Measurements from ENCODE around the gene IQGAP2. TPM values are rescaled to one million over a fixed set of nuclear protein-coding genes. Genes with fewer than 3 reads are reported as not detected.
A peak's percentile ranks its signal among the peaks of the same experiment; 100 is the strongest.

Gene IQGAP2
- total and polyA plus RNA-seq, 9 of the 15 experiments (the other 6 are each of a cell fraction or from before 2014, with no cell fraction given) = 8.7 to 23.2 (median 17.4) TPM

DNA sequence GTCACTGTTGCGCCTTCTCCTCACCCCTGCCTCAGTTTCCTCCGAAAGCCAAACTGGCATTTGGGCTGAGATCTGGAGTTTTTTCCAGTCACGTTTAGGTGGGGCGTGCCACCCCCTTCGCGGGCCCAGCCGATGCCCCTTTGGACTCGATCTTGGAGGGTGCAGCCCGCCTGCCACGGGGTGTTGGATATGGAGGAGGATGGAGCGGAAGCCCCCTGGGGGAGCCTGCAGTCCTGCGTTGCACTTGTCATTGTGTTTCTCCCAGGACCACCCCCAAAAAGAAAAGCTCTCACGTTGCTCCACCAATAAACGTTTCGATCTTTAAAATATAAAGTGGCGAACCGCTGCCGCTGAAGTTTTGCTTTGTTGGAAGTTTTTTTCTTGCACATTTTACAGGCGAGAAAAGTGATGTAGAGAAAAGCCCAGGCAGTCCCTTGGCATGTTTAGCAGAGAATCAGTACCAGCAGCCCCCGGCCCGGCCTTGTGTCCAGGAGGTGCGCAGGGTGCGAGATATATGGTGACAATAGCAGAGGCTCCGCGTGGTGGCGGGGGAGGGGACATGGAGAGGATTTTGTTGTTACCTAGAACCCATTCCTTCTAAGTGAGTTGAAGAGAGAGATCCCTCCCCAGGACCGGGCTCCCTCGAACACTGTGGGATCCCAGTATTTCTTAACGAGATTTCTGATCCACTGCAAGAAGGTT, 313.5 kb downstream of the IQGAP2 start:
- peak overlapping the region; percentile 77 for H3K4me2 ChIP-seq (ENCODE audit: insufficient read depth, low read length)
- peak overlapping the region; percentile 83 for H3K27ac ChIP-seq (ENCODE audit: extremely low read depth, low read depth, low read length)
- no peaks in the 10 kb centered on the region for H3K9me1 ChIP-seq (ENCODE audit: control insufficient read depth, insufficient read depth, low read length)
- H3K9me3 ChIP-seq (replicated peaks; ENCODE audit: control insufficient read depth, insufficient read depth, low read depth, low read length) = no peaks in the 10 kb centered on the region
- in situ Hi-C loops (cut with MboI) = no loop called here
- FAIRE-seq (peak; percentile 63), DNase-seq (ENCODE audit: extremely low read depth in 1 of 4, low spot score in 3 of 4) (peak; percentile 44 to 77 (median 56)), ATAC-seq (peak; percentile 72)
- H3K79me2 ChIP-seq (ENCODE audit: control insufficient read depth, insufficient read depth, low read length) = peaks cover 44% of the 10 kb centered on the region
- H3K4me3 ChIP-seq = peak overlapping the region; percentile 92
- no peaks in the 10 kb centered on the region for H3K27me3 ChIP-seq (ENCODE audit: control insufficient read depth in 2 of 2, insufficient read depth in 2 of 2, low read length in 2 of 2)
- H4K20me1 ChIP-seq (replicated peaks; ENCODE audit: control insufficient read depth, insufficient read depth, low read length) = no peaks in the 10 kb centered on the region
- 1% methylated on average over 29 of the region's 29 CpGs for WGBS (ENCODE audit: insufficient coverage, low coverage, missing lambda C conversion rate)
- POLR2A ChIA-PET = interaction anchor here (0.8 to 2.7 kb wide), 3 partner anchors 11 to 23 kb away, joined by 5 to 12 read pairs (median 5); no protein-coding TSS in a partner anchor
- CTCF ChIA-PET (ENCODE audit: low intra/inter-chr PET ratio) = interaction anchor here (0.6 to 2.3 kb wide), 2 partner anchors 17 to 58 kb away, joined by 3 to 12 read pairs; no protein-coding TSS in a partner anchor
- intact Hi-C loops (cut with micrococcal nuclease) = loop anchor here (1.0 to 2.0 kb wide), 2 partner anchors 58 to 116 kb away; no protein-coding TSS in a partner anchor
- H3K9ac ChIP-seq (ENCODE audit: insufficient read depth in 1 of 2, low read depth in 2 of 2, low read length in 2 of 2) = peak overlapping the region; percentile 81 to 98
- peaks cover 15 to 18% of the 10 kb centered on the region in 2 experiments; a peak in 4 of 5 replicates for H3K4me1 ChIP-seq (replicated peaks in 1 of 2; ENCODE audit: control insufficient read depth in 2 of 2, insufficient read depth in 2 of 2, low read length in 2 of 2)
- no peaks in the 10 kb centered on the region for H3K36me3 ChIP-seq (ENCODE audit: control insufficient read depth, insufficient read depth, low read length)
- peak overlapping the region; percentile 97 for H2AFZ ChIP-seq (ENCODE audit: low read depth, low read length)
- BruUV-seq (replicated peaks) = TSS peak; percentile 38
- TF ChIP-seq, protein P1, sequence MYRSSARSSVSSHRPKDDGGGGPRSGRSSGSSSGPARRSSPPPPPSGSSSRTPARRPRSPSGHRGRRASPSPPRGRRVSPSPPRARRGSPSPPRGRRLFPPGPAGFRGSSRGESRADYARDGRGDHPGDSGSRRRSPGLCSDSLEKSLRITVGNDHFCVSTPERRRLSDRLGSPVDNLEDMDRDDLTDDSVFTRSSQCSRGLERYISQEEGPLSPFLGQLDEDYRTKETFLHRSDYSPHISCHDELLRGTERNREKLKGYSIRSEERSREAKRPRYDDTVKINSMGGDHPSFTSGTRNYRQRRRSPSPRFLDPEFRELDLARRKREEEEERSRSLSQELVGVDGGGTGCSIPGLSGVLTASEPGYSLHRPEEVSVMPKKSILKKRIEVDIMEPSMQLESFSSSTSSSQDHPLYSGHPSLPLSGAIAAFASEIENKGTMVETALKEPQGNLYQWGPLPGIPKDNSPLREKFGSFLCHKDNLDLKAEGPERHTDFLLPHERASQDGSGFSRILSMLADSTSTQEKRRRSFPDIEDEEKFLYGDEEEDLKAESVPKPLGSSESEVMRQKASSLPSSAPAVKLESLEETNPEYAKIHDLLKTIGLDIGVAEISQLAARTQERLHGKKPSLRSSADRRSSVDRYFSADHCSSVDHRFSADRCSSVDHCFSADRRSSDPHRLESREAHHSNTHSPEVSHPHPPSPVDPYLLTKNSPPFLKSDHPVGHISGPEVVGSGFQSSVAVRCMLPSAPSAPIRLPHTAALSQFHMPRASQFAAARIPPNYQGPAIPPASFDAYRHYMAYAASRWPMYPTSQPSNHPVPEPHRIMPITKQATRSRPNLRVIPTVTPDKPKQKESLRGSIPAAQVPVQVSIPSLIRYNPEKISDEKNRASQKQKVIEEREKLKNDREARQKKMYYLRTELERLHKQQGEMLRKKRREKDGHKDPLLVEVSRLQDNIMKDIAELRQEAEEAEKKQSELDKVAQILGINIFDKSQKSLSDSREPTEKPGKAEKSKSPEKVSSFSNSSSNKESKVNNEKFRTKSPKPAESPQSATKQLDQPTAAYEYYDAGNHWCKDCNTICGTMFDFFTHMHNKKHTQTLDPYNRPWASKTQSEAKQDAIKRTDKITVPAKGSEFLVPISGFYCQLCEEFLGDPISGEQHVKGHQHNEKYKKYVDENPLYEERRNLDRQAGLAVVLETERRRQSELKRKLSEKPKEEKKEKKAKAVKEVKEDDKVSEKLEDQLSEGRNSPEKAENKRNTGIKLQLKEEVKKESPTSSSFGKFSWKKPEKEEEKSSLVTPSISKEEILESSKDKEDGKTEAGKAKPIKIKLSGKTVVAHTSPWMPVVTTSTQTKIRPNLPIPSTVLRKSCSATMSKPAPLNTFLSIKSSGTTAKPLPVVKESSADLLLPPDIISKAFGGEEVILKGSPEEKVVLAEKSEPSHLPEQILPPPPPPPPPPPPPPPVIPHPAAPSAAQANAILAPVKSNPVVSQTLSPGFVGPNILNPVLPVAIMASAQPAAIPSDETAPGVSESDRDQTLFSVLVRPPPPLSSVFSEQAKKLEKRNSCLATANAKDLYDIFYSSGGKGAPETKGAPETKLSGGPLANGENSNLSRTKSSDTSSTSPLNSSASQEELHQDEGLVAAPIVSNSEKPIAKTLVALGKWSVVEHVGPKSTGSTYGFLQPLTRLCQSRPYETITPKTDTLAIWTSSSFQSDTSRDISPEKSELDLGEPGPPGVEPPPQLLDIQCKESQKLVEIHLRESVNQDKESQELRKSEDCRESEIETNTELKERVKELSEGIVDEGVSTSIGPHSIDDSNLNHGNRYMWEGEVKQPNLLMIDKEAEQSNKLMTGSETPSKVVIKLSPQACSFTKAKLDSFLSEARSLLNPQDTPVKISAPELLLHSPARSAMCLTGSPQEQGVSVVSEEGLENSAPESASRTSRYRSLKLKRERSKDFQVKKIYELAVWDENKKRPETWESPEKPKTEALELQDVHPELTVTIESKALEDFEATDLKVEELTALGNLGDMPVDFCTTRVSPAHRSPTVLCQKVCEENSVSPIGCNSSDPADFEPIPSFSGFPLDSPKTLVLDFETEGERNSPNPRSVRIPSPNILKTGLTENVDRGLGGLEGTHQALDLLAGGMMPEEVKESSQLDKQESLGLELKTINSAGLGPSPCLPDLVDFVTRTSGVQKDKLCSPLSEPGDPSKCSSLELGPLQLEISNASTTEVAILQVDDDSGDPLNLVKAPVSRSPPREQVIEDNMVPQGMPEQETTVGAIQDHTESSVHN (IDR thresholded peaks at IDR 0.05; ENCODE audit: borderline replicate concordance in 1 of 2, low read depth in 1 of 2) = no peak
- TF ChIP-seq, protein P2, sequence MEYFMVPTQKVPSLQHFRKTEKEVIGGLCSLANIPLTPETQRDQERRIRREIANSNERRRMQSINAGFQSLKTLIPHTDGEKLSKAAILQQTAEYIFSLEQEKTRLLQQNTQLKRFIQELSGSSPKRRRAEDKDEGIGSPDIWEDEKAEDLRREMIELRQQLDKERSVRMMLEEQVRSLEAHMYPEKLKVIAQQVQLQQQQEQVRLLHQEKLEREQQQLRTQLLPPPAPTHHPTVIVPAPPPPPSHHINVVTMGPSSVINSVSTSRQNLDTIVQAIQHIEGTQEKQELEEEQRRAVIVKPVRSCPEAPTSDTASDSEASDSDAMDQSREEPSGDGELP (CRISPR knock-in tag; IDR thresholded peaks at IDR 0.05; ENCODE audit: borderline replicate concordance) = no peak
- no peak for TF ChIP-seq PHTF2 (CRISPR knock-in tag; IDR thresholded peaks at IDR 0.05)
- TF ChIP-seq STAT5A (IDR thresholded peaks at IDR 0.05; ENCODE audit: borderline replicate concordance, low read length) = 0 out of 2 replicates have a peak, but pooled peaks have one; percentile 8
- peak; percentile 64 for TF ChIP-seq L3MBTL2 (IDR thresholded peaks at IDR 0.05)
- no peak for TF ChIP-seq ZNF217 (CRISPR knock-in tag; IDR thresholded peaks at IDR 0.05)
- TF ChIP-seq, protein P3, sequence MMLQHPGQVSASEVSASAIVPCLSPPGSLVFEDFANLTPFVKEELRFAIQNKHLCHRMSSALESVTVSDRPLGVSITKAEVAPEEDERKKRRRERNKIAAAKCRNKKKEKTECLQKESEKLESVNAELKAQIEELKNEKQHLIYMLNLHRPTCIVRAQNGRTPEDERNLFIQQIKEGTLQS (IDR thresholded peaks at IDR 0.05) = no peak
- TF ChIP-seq, protein P3 (CRISPR knock-in tag; conservative IDR thresholded peaks at IDR 0.05) = no peak
- TF ChIP-seq FIP1L1 (IDR thresholded peaks at IDR 0.05; ENCODE audit: low read depth, low read length, poor library complexity, severe bottlenecking) = no peak
- TF ChIP-seq DPF2 (IDR thresholded peaks at IDR 0.05) = no peak
